H9 (cell line): ENCODE measurements around the gene PITPNM3. TPM values are rescaled to one million over a fixed set of nuclear protein-coding genes. Genes with fewer than 3 reads are reported as not detected.

Source experiments
- DNase-seq: peaks from one replicate; pipeline ENCODE4 v3.0.0-alpha.2; 2017
- H2AFZ ChIP-seq: one replicate; pipeline ENCODE4 v1.6.1; 2013; ENCODE audit warnings: mild to moderate bottlenecking, low read length, control low read depth, moderate library complexity
- H2AK5ac ChIP-seq: 2 replicates; pipeline ENCODE4 v1.6.1; 2013; ENCODE audit warnings: low read length, control low read depth, mixed read lengths; ENCODE audit not compliant: insufficient read length
- H2BK120ac ChIP-seq: one replicate; pipeline ENCODE4 v1.6.1; 2013; ENCODE audit warnings: low read depth, mild to moderate bottlenecking, low read length, control low read depth, inconsistent platforms; ENCODE audit not compliant: poor library complexity, severe bottlenecking
- H2BK12ac ChIP-seq: 2 replicates; pipeline ENCODE4 v1.6.1; 2013; ENCODE audit warnings: low read length, control low read depth, mixed read lengths, low read depth; ENCODE audit not compliant: insufficient read length
- H2BK15ac ChIP-seq: 2 replicates; pipeline ENCODE4 v1.6.1; 2013; ENCODE audit warnings: low read depth, low read length, control low read depth
- H2BK20ac ChIP-seq: one replicate; pipeline ENCODE4 v1.6.1; 2013; ENCODE audit warnings: low read depth, mild to moderate bottlenecking, low read length, control low read depth, inconsistent platforms; ENCODE audit not compliant: poor library complexity, severe bottlenecking
- H2BK5ac ChIP-seq: 2 replicates; pipeline ENCODE4 v1.6.1; 2013; ENCODE audit warnings: low read length, control low read depth, mixed read lengths; ENCODE audit not compliant: insufficient read length
- H3K14ac ChIP-seq: 2 replicates; pipeline ENCODE4 v1.6.1; 2013; ENCODE audit warnings: low read length, control low read depth; ENCODE audit not compliant: insufficient read depth
- H3K18ac ChIP-seq: 2 replicates; pipeline ENCODE4 v1.6.1; 2013; ENCODE audit warnings: low read depth, mild to moderate bottlenecking, mixed read lengths, low read length, control low read depth; ENCODE audit not compliant: insufficient read length
- H3K23ac ChIP-seq: 2 replicates; pipeline ENCODE4 v1.6.1; 2013; ENCODE audit warnings: low read length, control low read depth, mixed read lengths, low read depth; ENCODE audit not compliant: insufficient read length
- H3K23me2 ChIP-seq: 2 replicates; pipeline ENCODE4 v1.6.1; 2013; ENCODE audit warnings: low read depth, mild to moderate bottlenecking, mixed read lengths, low read length, control low read depth; ENCODE audit not compliant: insufficient read length, poor library complexity, severe bottlenecking
- H3K27ac ChIP-seq: 2 replicates; pipeline ENCODE4 v1.5.1; 2013; ENCODE audit warnings: low read length, control low read depth, mixed read lengths, low read depth; ENCODE audit not compliant: insufficient read length
- H3K27me3 ChIP-seq: 2 replicates; pipeline ENCODE4 v1.6.1; 2013; ENCODE audit warnings: low read length, control low read depth, inconsistent platforms; ENCODE audit not compliant: insufficient read depth
- H3K4ac ChIP-seq: 2 replicates; pipeline ENCODE4 v1.6.1; 2013; ENCODE audit warnings: low read depth, mild to moderate bottlenecking, control low read depth, inconsistent platforms, low read length, moderate library complexity
- H3K4me1 ChIP-seq: 2 replicates; pipeline ENCODE4 v1.6.1; 2013; ENCODE audit warnings: low read length, control low read depth, inconsistent platforms; ENCODE audit not compliant: insufficient read depth
- H3K4me2 ChIP-seq: 2 replicates; pipeline ENCODE4 v1.6.1; 2013; ENCODE audit warnings: low read length, control low read depth, mixed read lengths; ENCODE audit not compliant: insufficient read length, insufficient read depth
- H3K56ac ChIP-seq: 2 replicates; pipeline ENCODE4 v1.6.1; 2013; ENCODE audit warnings: low read depth, mild to moderate bottlenecking, mixed read lengths, low read length, control low read depth; ENCODE audit not compliant: insufficient read length
- H3K79me1 ChIP-seq: 2 replicates; pipeline ENCODE4 v1.6.1; 2013; ENCODE audit warnings: low read depth, mild to moderate bottlenecking, moderate library complexity, low read length, control low read depth, inconsistent platforms; ENCODE audit not compliant: insufficient read depth, poor library complexity, severe bottlenecking
- H3K79me2 ChIP-seq: 2 replicates; pipeline ENCODE4 v1.6.1; 2013; ENCODE audit warnings: low read length, control low read depth, inconsistent platforms; ENCODE audit not compliant: insufficient read depth
- H3K9ac ChIP-seq: 2 replicates; pipeline ENCODE4 v1.6.1; 2013; ENCODE audit warnings: low read length, control low read depth, mixed read lengths; ENCODE audit not compliant: insufficient read length; ENCODE audit errors: extremely low read depth
- H3K9me3 ChIP-seq: one replicate; pipeline ENCODE4 v1.6.1; 2013; ENCODE audit warnings: low read depth, low read length, inconsistent platforms; ENCODE audit not compliant: control insufficient read depth
- H3T11ph ChIP-seq: one replicate; pipeline ENCODE4 v1.6.1; 2013; ENCODE audit warnings: mild to moderate bottlenecking, low read length, control low read depth, inconsistent platforms
- H4K20me1 ChIP-seq: one replicate; pipeline ENCODE4 v1.6.1; 2013; ENCODE audit not compliant: control insufficient read depth, insufficient read length, insufficient read depth
- H4K5ac ChIP-seq: 2 replicates; pipeline ENCODE4 v1.6.1; 2013; ENCODE audit warnings: low read depth, mild to moderate bottlenecking, mixed read lengths, low read length, control low read depth; ENCODE audit not compliant: insufficient read length
- H4K8ac ChIP-seq: replicated peaks from 2 replicates; pipeline ENCODE4 v1.6.1; 2013; ENCODE audit warnings: low read length, control low read depth, mixed read lengths, low read depth; ENCODE audit not compliant: insufficient read length
- H4K91ac ChIP-seq: 2 replicates; pipeline ENCODE4 v1.6.1; 2013; ENCODE audit warnings: low read depth, mild to moderate bottlenecking, moderate library complexity, mixed read lengths, low read length, control low read depth; ENCODE audit not compliant: insufficient read length
- H3K27ac Mint-ChIP-seq, 3 experiments: 2 replicates in 2 of 3; 3 replicates in 1 of 3; pipeline ENCODE4 v1.8.0; 2020 to 2021; ENCODE audit warnings: mixed read lengths in 3 of 3, mild to moderate bottlenecking in 1 of 3, moderate library complexity in 1 of 3
- H3K27me3 Mint-ChIP-seq: 2 replicates; pipeline ENCODE4 v1.8.0; 2021; ENCODE audit warnings: low read depth, mild to moderate bottlenecking, moderate library complexity, mixed read lengths
- H3K36me3 Mint-ChIP-seq, 3 experiments: 2 replicates in 2 of 3; 3 replicates in 1 of 3; pipeline ENCODE4 v1.8.0; 2020 to 2021; ENCODE audit warnings: low read depth in 3 of 3, mixed read lengths in 3 of 3; ENCODE audit not compliant: insufficient read depth in 1 of 3
- H3K4me1 Mint-ChIP-seq, 2 experiments: 2 replicates each; pipeline ENCODE4 v1.8.0; 2020; ENCODE audit warnings: mixed read lengths in 2 of 2
- H3K4me3 Mint-ChIP-seq, 2 experiments: 2 replicates in 1 of 2; 3 replicates in 1 of 2; pipeline ENCODE4 v1.8.0; 2020 to 2021; ENCODE audit warnings: mild to moderate bottlenecking in 2 of 2, mixed read lengths in 2 of 2, moderate library complexity in 1 of 2
- H3K9me3 Mint-ChIP-seq, 2 experiments: 2 replicates in 1 of 2; 3 replicates in 1 of 2; pipeline ENCODE4 v1.8.0; 2020; ENCODE audit warnings: mild to moderate bottlenecking in 2 of 2, mixed read lengths in 2 of 2, moderate library complexity in 1 of 2
- WGBS: extraction: QIAGEN DNeasy Blood & Tissue Kit; methylation state at CpG from one replicate; pipeline ENCODE4 v1.1.7; 2013; ENCODE audit warnings: missing lambda C conversion rate, low lambda C conversion rate, mixed read lengths; ENCODE audit not compliant: insufficient read length; ENCODE audit errors: extremely low coverage; 5-methylcytosine and 5-hydroxymethylcytosine counted together
- total RNA-seq: library from RNA; stranded (reverse); gene quantifications from 2 replicates; pipeline ENCODE4 v1.2.1, GENCODE V29; 2021
- TF ChIP-seq, protein P1 (sequence below): fragments of 200-600 bp; sonication (generic); conservative IDR thresholded peaks from 3 replicates; pipeline ENCODE4 v1.8.0; 2021; ENCODE audit warnings: antibody characterized with exemption, mild to moderate bottlenecking

The PITPNM3 gene
- total RNA-seq, 1 experiment from 2014 or later = 3.4 TPM

DNA sequence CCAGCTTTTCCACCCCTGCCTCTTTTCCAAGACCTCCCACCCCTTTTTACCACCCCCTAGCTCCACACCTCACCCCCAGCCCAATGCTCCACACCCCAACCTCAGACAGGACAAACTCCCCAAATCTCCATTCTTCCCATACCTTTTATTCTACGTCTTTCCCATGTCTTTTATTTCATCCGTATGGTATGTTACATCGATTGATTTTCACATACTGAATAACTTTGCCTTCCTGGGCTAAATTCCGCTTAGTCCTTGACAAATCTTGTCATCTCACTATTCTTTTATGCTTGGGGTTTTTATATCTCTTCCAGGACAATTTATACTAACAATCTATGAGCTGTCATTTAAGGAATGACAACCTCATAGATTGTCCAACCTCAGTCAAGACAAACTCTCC, 46.4 kb downstream of the PITPNM3 start:
- no peak overlapping the region for H2BK12ac ChIP-seq
- H2BK15ac ChIP-seq = no peak overlapping the region
- no peaks in the 10 kb centered on the region for H3K27me3 ChIP-seq
- H3K18ac ChIP-seq = no peak overlapping the region
- DNase-seq = no peak
- H3K14ac ChIP-seq = no peak overlapping the region
- no peaks in the 10 kb centered on the region for H3K9me3 ChIP-seq
- no peak overlapping the region for H3K4ac ChIP-seq
- H2AK5ac ChIP-seq = no peak overlapping the region
- H3K23me2 ChIP-seq = no peaks in the 10 kb centered on the region
- no peak overlapping the region for H3T11ph ChIP-seq
- no peak overlapping the region for H3K4me3 Mint-ChIP-seq
- H3K4me1 Mint-ChIP-seq = peaks cover 4% of the 10 kb centered on the region in 2 experiments
- H2BK5ac ChIP-seq = no peak overlapping the region
- no peaks in the 10 kb centered on the region; a peak in 1 of 5 replicates for H3K9me3 Mint-ChIP-seq
- H4K20me1 ChIP-seq = no peaks in the 10 kb centered on the region
- no peaks in the 10 kb centered on the region for H3K36me3 Mint-ChIP-seq
- no peak overlapping the region for H3K23ac ChIP-seq
- no peak overlapping the region for H4K91ac ChIP-seq
- no peaks in the 10 kb centered on the region for H3K79me1 ChIP-seq
- no peak overlapping the region for H2BK120ac ChIP-seq
- H3K56ac ChIP-seq = no peak overlapping the region
- peaks cover 2% of the 10 kb centered on the region; the same call in 1 of the 2 replicates for H3K4me1 ChIP-seq
- H3K27ac ChIP-seq = no peak overlapping the region
- no peak overlapping the region for H2AFZ ChIP-seq
- H3K27me3 Mint-ChIP-seq = peaks cover 6% of the 10 kb centered on the region
- WGBS = 100% methylated on average over 1 of the region's 4 CpGs
- H4K5ac ChIP-seq = no peak overlapping the region
- H3K27ac Mint-ChIP-seq = no peak overlapping the region
- H4K8ac ChIP-seq = no peak overlapping the region
- no peak overlapping the region for H3K9ac ChIP-seq
- TF ChIP-seq, protein P1, sequence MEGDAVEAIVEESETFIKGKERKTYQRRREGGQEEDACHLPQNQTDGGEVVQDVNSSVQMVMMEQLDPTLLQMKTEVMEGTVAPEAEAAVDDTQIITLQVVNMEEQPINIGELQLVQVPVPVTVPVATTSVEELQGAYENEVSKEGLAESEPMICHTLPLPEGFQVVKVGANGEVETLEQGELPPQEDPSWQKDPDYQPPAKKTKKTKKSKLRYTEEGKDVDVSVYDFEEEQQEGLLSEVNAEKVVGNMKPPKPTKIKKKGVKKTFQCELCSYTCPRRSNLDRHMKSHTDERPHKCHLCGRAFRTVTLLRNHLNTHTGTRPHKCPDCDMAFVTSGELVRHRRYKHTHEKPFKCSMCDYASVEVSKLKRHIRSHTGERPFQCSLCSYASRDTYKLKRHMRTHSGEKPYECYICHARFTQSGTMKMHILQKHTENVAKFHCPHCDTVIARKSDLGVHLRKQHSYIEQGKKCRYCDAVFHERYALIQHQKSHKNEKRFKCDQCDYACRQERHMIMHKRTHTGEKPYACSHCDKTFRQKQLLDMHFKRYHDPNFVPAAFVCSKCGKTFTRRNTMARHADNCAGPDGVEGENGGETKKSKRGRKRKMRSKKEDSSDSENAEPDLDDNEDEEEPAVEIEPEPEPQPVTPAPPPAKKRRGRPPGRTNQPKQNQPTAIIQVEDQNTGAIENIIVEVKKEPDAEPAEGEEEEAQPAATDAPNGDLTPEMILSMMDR = no peak
- H3K4me2 ChIP-seq = no peak overlapping the region
- H2BK20ac ChIP-seq = no peak overlapping the region
- no peaks in the 10 kb centered on the region for H3K79me2 ChIP-seq
